SW480 (cell line): ENCODE results near the gene SPOCK3.
A peak's percentile ranks its signal among the peaks of the same experiment; 100 is the strongest.
"Not testable (repeated sequence)": the region's sequence is repeated elsewhere in the genome, so short reads cannot be mapped to it uniquely, and the experiment has no call there.

Experiments
- DNase-seq: peaks from one replicate; pipeline ENCODE4 v3.0.0-alpha.2; 2016; ENCODE audit warnings: low spot score

The SPOCK3 gene

DNA sequence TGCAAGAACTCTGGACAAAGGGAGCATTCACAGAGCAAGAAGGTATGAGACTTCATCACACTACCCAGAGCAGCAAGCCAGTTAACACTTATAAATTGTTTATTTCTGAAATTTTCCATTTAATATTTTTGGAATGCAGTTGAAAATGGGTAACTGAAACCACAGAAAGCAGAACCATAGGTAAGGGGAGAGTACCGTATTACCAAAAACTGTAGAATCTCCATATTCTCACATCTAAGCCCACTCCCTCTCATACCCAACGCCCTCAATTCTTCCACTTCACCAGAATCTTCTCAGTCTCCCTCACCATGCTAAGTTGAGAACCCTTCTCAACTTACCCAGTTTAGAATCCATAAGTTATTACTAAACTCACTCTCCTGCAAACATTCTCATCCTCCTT lies 277.8 kb downstream of the SPOCK3 start:
- no peak for DNase-seq

DNA sequence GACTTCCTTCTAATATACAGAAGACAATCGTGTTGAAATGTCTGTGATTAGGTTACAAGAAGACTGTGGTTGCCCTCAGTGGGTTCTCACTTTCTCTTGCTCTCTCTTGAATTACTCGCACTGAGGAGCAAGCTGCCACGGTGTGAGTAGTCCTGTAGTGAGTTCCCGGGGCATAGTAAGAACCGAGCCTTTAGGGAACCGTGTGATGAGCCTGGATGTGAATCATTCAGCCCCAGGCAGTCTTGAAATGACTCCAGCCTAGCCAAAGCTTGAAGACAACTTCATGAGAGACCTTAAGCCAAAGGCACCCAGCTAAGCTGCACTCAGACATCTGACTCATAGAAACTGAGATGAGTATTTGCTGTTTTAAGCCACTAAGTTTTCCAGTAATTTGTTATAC lies 292.7 kb downstream of the SPOCK3 start:
- DNase-seq = no peak

DNA sequence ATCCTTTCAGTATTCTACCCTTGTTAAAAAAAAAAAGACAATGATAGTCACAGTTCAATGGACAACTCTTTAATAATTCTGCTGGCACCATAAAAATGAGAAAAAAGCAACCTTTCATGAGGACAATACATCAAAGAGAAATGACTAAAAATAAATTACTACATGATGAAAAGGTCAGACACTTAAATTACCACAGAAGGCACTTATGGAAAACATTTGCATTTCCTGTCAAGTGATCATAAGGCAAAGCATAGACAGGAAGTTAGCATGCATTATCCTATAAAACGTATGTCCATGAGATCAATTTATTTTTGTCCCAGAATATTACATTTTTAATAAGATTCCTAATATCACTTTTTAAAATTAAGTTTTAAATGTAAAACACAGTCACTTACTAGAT lies 303.8 kb downstream of the SPOCK3 start:
- DNase-seq = peak; percentile 1

DNA sequence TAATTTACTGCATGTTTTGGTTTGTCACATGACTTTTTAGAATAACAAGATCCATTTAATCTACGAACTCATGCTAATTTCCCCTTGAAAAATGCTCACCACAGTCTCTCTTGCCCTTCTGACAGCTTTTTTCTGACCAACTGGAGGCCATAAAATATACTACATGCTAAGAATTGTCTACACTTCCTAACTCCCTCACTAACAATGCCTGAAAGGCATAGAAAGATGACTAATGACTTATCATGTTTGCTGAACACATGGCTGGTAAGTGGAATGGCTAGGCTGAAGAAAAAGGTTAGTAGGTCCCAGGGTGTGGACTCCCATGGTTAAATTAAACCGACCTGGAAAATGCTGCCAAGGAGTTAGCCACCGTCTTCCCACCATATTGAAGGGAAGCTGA lies 309.9 kb downstream of the SPOCK3 start:
- no peak for DNase-seq

DNA sequence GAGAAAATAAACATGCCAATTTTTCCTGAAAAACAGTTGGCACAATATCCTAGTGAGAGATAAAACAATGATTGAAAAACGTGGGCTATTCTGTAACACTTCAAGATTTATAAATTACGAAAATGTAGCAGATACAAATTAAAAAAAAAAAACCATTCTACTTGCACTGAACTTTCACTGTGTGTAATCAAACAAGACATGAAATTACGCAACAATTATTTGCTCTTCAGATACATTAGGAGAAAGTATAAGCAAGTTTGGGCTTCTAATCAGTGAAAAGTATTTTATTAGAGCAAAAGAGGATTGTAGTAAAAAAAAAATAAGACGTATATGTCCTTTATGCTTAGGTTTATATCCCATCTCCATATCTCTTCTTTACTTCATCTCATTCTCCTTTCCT lies 320.4 kb downstream of the SPOCK3 start:
- no peak for DNase-seq

DNA sequence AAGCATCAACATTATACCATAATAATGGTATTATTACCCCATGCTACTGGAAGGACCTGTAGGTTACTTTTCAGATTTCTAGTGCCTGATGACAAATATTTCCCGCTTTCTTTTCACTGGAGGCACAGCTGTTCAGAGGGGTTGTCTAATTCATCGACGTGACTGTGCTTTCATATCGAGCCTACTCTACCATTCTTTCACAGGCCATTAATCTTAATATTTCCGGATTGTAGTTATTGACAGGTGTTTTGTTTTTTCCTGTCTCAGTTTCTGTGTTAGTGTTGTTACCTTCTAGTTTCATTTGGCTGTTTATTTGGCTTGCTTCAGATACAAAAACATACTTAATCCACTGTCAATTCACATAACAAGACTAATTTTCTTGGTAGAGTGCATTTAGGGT lies 330.9 kb downstream of the SPOCK3 start:
- DNase-seq = no peak

DNA sequence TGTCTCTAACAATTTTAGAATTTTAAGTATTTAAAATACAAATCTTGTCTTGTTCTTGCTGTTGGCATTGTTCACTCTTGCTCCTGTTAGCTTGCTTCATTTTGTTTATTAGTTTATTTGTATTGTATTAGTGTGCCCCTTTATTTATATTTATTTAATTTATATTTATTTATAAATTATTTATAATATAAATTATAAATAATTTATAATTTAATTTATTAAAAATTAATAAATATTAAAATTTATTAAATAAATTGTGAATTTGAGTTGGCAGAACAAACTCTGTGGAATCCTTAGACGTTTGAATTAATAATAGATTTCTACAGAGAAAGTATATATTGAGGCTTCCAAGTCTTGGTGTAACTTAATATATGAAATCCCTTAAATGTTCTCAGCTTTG lies 331.4 kb downstream of the SPOCK3 start:
- DNase-seq = no peak

DNA sequence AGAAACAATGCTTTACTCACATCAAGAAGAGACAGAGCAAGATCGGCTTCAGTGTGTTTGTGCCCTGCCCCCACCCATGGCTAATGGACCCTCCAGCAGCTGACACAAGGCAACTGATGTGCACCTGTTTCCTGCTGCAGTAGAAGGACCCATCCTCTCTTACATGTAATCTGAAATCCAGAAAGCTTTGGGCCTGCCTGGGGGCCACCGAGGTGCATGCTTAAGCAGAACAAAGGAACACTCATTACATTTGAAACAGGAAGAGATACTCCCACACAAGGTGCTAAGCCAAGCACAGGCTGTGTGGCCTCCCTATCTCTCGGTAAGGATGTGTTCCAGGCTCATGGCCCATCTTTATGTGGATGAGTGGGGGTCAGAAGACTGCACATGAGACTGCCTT lies 338.0 kb downstream of the SPOCK3 start:
- no peak for DNase-seq

DNA sequence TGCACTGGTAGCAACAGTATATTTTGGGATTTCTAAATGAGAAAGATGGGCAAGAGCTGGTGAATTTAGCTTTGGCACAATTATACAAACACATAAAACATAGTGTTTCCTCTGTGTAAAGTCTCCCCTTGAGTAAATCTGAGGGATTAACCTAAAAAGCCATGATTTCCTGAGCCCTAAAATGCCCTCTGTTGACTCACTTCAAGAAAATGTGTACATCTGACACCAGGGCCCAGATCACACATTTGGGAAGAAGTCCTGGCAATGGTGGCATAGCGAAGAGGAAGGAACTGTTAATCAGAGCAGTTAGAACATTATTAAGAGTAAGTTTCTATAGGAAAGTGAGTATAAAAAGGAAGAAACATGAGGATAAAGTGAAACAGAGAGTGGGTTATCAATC lies 338.5 kb downstream of the SPOCK3 start:
- DNase-seq = no peak

DNA sequence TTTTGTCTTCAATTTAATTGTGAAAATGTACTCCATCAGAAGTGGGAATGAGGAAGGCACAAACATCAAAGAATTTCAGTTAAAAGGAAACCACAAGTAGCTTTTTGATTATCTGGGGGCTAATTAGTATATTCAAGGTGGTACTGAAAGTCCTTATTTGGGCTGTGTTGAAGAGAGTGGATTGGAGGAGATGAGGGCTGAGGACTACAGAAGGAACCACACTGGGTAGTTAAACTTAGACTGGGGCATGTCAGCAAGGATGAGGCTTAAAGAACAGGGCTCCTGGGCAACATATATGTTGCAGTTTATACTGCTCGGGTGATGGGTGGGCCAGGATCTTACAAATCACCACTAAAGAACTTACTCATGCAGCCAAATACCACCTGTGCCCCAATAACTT lies 346.8 kb downstream of the SPOCK3 start:
- DNase-seq = no peak

DNA sequence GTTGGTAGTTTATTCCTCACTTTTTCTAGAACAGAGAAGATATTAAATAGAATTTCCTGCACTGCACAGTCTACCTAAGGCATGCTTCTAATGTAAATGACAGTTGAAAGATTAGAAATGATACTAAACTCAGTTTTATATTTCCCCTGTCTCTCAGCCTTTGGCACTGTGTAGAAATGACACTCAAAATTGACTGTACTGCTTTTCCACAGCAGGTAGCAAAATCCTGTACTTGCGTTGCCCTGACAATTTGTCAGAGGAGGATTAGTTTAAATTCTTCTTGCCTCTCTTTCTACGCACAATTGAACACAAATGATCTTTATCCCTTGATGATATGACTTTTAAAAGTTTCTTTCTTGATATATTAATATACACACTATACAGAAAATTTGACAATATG lies 347.6 kb downstream of the SPOCK3 start:
- DNase-seq = no peak

DNA sequence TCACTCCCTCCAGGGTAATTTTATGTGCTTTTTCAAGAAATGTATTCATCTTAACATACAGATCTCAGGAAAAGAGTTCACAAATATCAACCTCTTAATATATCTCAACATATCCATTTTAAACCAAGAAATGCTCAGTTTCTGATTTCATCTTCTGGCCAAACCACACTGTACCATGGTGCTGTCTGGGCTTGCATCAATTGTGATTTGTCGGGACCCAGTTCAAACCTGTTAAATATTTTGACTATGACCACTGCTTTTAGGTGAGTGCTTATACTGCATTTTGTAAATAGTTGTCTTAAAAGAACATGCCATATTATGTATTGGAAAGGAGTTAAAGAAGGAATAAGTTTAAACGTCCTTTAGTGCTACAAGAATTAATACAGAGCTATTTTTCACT lies 352.1 kb downstream of the SPOCK3 start:
- no peak for DNase-seq

DNA sequence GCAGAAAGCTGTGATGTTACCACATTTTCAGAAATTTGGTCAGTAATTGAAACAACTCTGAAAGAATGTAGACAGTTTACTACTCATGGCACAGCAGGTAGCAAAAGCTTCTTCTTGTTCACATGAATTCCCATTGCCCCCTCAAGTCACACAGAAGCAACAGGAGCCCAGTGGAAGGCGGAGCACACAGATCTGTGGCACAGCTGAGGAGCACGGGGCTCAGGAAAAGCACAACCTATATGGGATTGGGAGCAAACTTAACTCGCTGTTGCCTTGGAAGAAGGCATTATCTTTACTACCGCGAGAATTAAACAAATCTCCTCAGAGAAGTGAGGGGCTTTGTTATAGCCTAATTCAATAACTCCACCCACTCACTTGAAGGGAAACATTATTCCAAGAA lies 358.5 kb downstream of the SPOCK3 start:
- DNase-seq = no peak

DNA sequence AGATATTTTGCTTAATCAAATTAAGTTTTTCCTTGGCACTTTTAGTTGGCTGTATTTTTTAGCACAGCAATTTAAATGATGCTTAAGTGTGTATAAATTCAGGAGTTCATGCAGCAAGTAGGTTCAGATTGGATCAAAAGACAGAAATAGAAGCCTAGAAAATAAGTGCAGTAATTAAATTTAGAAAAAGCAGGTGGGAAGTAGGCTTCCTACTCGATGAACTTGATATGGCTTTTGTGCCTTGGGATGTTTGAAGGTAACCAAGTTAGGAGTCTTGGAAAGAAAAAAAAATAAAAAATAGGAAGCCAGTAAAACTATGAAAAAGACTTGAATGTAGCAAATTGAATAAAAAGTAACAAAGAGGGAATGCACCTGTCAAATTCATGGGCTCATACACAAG lies 372.3 kb downstream of the SPOCK3 start:
- DNase-seq = no peak

DNA sequence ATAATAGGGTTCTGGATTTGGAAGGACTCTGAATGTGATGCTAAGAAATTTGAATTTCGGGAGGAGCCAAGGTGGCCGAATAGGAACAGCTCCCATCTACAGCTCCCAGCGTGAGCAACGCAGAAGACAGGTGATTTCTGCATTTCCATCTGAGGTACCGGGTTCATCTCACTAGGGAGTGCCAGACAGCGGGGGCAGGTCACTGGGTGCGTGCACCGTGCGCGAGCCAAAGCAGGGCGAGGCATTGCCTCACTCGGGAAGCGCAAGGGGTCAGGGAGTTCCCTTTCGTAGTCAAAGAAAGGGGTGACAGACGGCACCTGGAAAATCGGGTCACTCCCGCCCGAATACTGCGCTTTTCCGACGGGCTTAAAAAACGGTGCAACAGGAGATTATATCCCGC lies 383.9 kb downstream of the SPOCK3 start:
- not testable (repeated sequence) for DNase-seq

DNA sequence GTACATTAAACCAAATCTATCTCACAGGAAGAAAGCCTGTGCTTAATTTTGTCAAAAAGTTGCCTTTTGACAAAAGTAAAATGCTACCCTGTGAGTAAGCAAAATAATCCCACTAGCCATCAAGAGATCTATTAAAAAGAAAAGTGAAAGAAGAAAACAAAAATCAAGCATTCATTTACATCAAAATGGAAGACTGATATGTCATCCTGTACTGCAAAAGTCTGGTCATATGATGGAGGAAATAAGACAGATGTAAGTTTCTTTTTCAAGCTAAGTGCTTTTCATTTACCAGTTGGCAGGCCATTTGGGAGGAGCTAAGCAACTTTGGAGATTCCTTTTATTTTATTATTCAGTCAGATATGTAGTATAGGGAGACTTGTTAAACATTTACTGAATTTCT lies 387.4 kb downstream of the SPOCK3 start:
- DNase-seq = no peak

DNA sequence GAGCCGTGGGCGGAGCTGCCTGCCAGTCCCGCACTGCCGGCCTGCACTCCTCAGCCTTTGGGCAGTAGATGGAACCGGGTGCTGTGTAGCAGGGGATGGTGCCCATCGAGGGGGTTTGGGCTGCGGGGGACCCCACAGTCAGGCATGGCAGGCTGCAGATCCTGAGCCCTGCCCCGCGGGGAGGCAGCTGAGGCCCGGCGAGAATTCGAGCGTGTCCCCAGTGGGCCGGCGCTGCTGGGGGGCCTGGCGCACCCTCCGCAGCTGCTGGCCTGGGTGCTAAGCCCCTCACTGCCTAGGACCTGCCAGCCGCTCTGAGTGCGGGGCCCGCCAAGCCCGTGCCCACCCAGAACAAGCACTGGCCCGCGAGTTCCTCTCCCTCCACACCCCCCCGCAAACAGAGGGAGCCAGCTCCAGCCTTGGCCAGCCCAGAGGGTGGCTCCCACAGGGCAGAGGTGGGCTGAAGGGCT lies 391.5 kb downstream of the SPOCK3 start:
- DNase-seq = no peak

DNA sequence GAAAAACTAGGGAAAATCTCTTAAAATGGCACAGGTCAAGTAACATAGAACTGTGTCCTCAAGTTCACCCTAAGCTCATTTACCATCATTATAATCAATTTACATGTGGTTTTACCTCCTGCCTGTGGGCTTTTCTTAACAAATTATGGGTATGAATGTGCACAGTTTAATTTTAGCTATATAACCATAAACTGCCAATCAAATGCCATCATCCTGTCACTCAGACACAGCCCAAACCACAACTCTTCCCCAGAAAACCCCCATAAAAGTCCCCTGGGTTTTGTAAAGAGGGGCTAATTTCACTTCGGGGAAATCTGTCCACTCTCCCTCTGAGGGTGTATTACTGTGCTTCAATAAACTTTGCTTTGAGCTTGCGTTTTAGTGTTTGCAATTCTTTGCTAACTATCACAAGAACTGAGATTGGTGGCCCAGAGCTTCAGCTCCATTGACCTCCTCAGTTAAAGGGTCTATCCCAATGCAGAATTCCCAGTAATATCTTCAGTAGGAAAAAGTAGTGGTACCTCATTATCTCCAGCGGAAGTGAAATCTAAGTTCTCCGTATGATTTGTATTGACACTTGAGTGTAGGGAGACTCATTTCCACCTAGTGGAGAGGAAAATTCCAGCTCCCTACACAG lies 394.6 kb downstream of the SPOCK3 start:
- DNase-seq = no peak

DNA sequence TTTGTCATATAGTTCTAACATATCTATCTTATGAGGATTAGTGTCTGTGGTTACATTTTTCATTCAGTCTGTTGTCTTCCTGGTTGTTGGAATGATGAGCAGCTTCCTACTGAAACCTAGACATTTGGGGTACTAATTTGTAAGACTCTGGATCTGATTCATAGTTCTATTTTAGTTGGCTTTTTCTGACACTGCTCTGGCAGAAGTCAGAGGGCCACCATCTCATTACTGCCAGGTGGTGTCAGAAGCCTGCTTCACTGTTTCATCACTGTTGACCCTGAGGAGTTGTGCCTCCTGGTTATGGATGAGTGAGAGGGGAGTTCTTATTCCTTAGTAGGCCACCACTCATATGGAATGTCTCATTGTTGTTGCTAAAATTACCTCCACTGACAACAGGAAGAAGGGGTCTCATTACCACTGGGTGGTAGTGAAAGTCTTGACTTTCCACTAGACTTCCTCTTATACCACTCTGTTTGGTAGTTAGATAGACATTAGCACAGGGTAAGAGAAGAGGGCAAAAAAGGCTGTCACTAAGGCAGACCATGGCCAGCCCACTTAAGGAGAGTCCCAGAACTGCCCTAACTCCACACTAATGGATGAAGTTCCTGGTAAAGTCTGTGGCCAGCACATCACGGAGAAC lies 395.2 kb downstream of the SPOCK3 start:
- no peak for DNase-seq

DNA sequence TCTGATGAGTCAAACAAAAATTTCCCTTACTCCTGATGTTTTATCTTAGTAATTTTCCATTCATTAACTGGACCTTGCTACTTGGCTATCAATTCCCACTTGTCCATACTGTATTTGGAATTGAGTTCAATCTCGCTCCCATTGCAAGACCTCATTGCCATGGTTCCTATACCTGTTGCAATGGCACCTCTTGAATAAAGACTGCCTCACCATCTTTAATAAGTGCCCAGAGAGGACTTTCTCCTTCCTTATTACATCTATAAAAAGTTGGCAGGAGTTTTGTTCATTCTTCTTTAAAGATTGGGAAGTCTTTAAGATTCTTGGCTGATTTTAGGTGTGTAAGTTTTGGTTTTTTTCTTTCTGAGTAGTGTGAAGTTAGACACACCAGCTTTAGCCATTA lies 397.4 kb downstream of the SPOCK3 start:
- DNase-seq = no peak

DNA sequence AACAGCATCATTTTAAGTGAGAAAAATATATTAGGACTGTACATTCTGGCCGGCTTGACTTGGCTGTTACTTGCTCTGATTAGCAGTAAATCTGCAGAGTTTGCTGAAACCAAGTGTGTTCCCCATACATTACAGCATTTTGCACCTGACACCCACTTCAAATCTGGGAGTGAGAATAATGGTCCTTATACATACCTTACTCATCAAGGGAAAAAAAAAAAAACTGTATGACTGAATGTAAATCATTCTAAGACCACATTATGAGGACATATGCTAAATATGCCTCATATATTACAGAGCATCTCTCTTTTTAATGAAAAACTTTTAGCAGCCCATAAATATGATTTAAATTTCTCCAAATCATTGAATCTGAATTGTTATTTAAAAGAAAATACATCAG lies 406.7 kb downstream of the SPOCK3 start:
- no peak for DNase-seq

DNA sequence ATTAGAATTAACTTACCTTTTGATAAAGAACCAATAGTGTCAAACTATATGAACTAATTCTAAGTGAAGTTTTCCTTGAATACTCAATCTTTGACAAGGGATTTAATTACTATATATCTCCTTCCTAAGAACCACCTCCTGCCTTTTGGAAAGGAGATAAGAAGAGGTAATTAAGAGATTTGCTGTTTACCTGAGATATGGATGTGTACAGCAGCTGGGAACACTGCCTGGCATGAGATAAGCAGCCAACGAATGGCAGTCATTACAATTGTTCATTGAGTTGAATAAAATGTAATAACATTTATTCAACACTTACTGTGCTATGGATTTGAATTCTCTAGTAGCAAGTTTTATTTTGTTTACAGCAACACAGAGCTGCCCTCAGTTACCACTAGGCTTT lies 407.1 kb downstream of the SPOCK3 start:
- DNase-seq = no peak

DNA sequence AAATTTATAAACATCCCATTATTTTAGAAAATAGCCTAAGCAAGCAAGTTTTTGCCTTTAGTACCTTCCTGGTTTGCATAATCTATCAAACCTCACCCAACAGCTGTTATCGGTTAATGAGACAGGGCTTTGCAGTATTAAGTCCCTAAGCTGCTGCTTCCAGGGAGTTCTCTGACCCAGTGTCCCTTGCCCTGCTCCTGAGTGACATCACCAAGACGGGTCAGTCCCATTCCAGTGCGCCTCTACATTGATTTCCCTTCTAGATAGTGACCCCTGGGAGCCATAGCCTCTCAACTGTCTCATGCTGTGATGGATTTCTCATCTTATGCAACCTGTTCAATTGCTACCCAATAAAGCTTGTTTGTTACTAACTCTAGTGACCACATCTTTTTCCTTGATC lies 410.4 kb downstream of the SPOCK3 start:
- DNase-seq = no peak

DNA sequence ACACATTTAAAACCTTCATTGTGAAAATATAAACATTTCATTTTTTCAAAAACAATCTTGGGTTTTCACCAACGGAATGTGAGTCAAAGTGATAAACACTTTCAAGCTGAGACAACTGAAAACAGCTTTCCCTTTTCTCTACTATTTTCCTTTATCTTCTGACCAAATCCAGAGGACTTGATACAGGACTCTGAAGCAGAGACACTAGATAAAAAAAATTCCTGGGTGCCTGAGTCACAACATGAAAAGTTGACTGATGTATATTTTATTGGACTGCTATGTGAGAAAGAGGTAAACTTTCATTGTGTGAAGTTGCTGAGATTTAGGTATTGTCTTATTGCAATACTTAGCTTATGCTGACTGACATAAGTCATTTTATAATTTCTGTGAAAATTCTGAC lies 411.2 kb downstream of the SPOCK3 start:
- no peak for DNase-seq
